T-helper 1 cell treated with Interleukin-12 subunit alpha and Interleukin-12 subunit beta and Interleukin-4 antibody, amounts not matched to agents 30 ng/mL and 1 ng/mL, for 36 hours (primary cell): ENCODE data around the gene ZIC5. TPM values are rescaled to one million over a fixed set of nuclear protein-coding genes. Genes with fewer than 3 reads are reported as not detected.

ENCODE experiments used
- intact Hi-C: fragments of 100-400 bp; cut with micrococcal nuclease; formaldehyde crosslinking; loops from one replicate; pipeline ENCODE4 v1.15.1; 2024
- total RNA-seq: library from RNA; stranded (reverse); gene quantifications from 2 replicates; pipeline ENCODE4 v1.2.3, GENCODE V29; 2022

ZIC5 gene
- total RNA-seq: not detected in 2 replicates

GRCh38 chr13:99971576-99972189 lies at the start of gene ZIC5:
Gene ZIC5, minus strand, starts transcription at chr13:99971767. Its CDS starts 164 bp downstream, at chr13:99971603.
- intact Hi-C loops: no loop called here

DNA sequence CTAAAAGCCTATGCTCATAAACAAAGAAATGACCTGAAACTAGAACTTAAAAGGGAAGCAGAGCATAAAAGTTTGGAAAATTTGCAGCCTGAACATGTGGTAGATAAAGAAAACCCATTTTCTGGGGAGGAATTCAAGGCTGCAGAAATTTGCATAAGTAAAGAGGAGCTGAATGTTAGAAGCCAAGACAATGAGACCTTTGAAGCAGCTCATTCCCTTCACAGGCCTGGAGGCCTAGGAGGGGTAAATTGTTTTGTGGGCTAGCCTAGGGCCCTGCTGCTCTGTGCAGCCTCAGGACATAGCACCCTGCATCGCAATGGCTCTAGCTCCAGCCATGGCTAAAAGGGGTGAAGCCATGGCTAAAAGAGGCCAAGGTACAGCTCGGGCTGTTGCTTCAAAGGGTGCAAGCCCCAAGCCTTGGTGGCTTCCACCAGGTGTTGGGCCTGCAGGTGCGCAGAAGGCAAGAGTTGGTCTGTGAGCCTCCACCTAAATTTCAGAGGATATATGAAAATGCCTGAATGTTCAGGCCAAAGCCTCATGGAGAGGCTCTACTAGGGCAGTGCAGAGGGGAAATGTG lies 48.3 kb upstream of the ZIC5 start:
- intact Hi-C loops: no loop called here

DNA sequence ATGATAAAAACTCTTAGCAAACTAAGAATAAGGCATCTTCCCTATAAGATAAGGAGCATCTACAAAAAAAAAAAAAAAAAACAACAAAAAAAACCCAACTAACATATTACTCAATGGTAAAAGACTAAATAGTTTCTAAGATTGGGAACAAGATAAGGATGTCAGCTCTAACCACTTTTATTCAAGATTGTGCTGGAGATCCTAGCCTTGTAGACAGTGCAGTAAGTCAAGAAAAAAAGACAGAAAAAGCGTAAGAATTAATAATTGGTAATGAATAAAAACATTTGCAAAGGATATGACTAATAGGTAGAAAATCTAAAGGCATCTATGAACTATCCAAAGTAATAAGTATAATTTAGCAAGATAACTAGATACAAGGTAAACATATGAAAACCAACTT lies 43.1 kb upstream of the ZIC5 start:
- intact Hi-C loops: no loop called here

GRCh38 chr13:99998261-99998660 lies 26.7 kb upstream of the ZIC5 start:
- intact Hi-C loops: loop anchor here (1.0 kb wide), 1 partner anchor 38 kb away; no protein-coding TSS in a partner anchor

- intact Hi-C loops: loop anchor here (1.0 kb wide), 1 partner anchor 37 kb away; no protein-coding TSS in a partner anchor
These were observed 26.2 kb upstream of the ZIC5 start for GRCh38 chr13:99997702-99998214.

GRCh38 chr13:99996381-99996973 lies 24.9 kb upstream of the ZIC5 start:
- intact Hi-C loops: loop anchor here (1.0 kb wide), 1 partner anchor 13 kb away; no protein-coding TSS in a partner anchor

GRCh38 chr13:99995589-99996380 lies 24.2 kb upstream of the ZIC5 start:
- intact Hi-C loops: loop anchor here (1.0 to 2.0 kb wide), 6 partner anchors 12 to 519 kb away; partner anchors contain the start of gene PCCA

GRCh38 chr13:99995104-99995588 lies 23.6 kb upstream of the ZIC5 start:
- intact Hi-C loops: loop anchor here (2.0 kb wide), 5 partner anchors 18 to 520 kb away; partner anchors contain the start of gene PCCA

DNA sequence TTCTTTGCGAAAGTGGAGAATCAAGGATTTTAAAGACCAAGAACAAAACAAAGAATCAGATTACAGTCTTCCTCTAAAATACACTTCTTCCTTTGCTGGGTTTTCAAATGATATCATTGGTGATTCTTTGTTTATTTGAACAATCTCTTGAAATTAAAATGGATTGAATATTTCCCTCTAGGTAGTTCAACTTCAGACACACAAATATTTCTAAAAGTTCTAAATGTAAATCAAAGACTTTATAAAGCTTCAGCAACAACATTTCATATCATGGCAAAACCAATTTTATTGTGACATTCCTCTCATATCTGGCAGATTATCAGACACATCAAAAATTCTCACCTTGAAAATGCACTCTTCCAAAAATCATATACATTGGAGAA lies 23.1 kb upstream of the ZIC5 start:
- intact Hi-C loops: loop anchor here (2.0 to 5.0 kb wide), 6 partner anchors 18 to 520 kb away; partner anchors contain the start of gene PCCA

DNA sequence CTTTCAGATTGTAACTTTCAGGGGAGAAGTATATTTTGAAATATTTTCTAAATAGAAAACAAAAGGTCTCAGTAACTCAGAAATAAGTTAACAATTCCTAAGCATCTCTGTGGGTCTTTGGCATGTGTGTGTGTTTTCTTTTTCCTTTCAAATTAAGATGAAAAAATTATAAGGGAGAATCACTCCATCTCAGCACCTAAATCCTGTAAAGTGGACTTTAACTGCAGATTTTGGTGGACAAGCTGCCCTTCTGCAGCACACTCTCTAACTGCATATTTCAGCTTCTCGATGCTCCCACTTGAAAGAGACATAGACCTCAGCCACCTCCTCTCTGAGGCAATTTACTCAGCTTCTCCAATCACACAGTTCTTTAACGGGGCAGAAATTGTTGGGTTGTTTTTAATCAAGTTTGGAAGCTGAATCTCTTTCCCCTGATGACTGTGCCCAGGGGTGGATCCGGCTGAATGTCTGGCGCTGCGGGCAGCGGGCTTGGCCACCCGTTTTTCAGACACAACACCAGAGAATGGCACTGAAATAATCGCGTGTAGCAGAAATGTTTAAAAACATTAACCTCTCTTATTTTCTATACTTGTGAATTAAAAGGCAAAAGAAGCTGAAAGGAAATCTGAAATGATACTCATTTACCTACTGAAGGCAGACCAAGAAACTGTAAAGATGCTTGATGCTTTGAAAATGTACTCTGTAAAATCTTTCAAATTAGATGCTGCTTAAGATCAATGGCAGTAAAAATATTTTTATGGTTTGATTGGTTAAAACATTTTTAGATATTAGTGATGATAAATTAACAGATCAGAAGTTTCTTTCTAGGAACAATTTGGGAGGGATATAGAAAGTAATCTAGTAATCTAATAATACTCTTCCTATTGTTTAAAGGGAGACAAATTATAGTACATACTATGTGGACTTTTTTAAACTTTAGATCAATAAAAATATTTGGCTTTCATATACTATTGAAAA lies 22.4 kb upstream of the ZIC5 start:
- intact Hi-C loops: loop anchor here (2.0 to 5.0 kb wide), 6 partner anchors 17 to 521 kb away; partner anchors contain the start of gene PCCA

DNA sequence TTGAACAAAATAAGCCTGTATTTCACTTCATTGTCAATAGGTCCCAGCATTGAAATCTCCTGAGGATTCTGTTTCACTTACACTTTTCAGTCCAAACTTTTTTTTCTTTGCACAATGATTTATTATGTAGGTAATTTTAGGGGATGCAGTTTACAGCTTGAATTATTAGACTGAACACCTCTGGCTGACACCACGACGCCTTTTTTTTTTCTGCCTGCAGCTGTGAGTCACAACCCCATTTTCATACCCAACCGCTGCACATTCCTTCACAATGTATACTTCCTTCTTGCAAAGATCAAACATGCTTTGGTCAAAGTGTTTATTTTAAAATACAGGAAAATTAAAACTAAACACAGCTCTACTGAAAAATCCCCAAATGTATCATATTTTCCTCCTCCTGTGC lies 21.4 kb upstream of the ZIC5 start:
- intact Hi-C loops: loop anchor here (1.0 to 5.0 kb wide), 2 partner anchors 9 to 399 kb away; no protein-coding TSS in a partner anchor

- intact Hi-C loops: loop anchor here (1.0 to 5.0 kb wide), 2 partner anchors 8 to 400 kb away; no protein-coding TSS in a partner anchor
These were observed 20.5 kb upstream of the ZIC5 start for GRCh38 chr13:99991828-99992775.

DNA sequence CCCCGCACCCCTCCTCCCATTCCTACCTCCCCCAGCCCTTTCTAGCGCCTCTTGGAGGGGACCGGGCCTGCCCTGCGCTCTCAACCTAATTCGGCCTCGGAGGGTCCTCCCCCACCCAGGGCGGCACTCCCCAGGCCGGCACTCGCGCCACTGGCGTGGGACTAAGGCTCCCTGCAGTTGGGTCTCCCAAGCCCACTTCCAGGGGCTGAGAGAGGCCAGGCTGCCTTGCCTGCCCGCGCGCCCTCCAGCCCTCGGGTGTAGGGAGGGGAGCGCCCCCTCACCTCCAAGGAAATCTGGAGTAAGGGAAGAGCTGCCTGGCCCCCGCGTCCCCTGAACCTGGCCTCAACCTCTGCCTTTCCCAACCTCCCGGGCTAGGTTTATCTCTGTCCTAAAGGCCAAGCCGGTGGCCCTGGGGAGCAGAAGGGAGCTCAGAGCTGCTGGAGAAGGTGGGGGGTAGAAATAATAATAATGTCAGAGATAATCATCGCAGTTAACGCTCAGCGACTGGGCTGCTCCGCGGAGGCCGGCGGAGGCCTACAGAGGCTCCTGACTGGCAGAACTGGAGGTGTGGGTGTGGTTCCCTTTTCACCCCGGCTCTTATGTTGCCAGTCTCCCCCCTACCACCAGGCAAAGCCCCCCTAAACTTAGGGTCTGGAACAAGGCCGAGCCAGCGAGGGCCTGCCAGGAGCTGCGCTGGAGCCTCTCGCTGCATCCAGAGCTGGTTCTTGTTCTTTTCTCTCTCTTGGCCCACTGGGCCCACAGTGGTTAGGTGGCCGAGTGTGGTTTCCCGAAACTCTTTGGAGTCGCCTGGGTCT lies 19.7 kb upstream of the ZIC5 start:
- intact Hi-C loops: loop anchor here (5.0 kb wide), 1 partner anchor 401 kb away; no protein-coding TSS in a partner anchor

GRCh38 chr13:99990126-99990977 lies 18.8 kb upstream of the ZIC5 start:
- intact Hi-C loops: loop anchor here (5.0 kb wide), 1 partner anchor 402 kb away; no protein-coding TSS in a partner anchor

GRCh38 chr13:99989276-99990125 lies 17.9 kb upstream of the ZIC5 start:
- intact Hi-C loops: loop anchor here (5.0 kb wide), 2 partner anchors 403 to 688 kb away; no protein-coding TSS in a partner anchor
